Chondrocyte (in vitro differentiated cells): ENCODE results near the gene SLC49A3. TPM values are rescaled to one million over a fixed set of nuclear protein-coding genes. Genes with fewer than 3 reads are reported as not detected.

Source experiments
- DNase-seq: peaks from one replicate; pipeline ENCODE4 v3.0.0; 2021; ENCODE audit warnings: mixed read lengths, low spot score
- H3K27ac Mint-ChIP-seq: one replicate; pipeline ENCODE4 v1.8.0; 2021; ENCODE audit warnings: mild to moderate bottlenecking, moderate library complexity, mixed read lengths; ENCODE audit not compliant: unreplicated experiment
- H3K27me3 Mint-ChIP-seq: 2 replicates; pipeline ENCODE4 v1.8.0; 2021; ENCODE audit warnings: low read depth, mixed read lengths
- H3K36me3 Mint-ChIP-seq: 2 replicates; pipeline ENCODE4 v1.8.0; 2021; ENCODE audit warnings: low read depth, mixed read lengths
- H3K4me1 Mint-ChIP-seq: 2 replicates; pipeline ENCODE4 v1.8.0; 2021; ENCODE audit warnings: low read depth, mild to moderate bottlenecking, mixed read lengths
- H3K4me3 Mint-ChIP-seq: one replicate; pipeline ENCODE4 v1.8.0; 2021; ENCODE audit warnings: mild to moderate bottlenecking, moderate library complexity, mixed read lengths; ENCODE audit not compliant: unreplicated experiment
- H3K9me3 Mint-ChIP-seq: 2 replicates; pipeline ENCODE4 v1.8.0; 2021; ENCODE audit warnings: low read depth, mixed read lengths
- CTCF ChIP-seq: fragments of 200-600 bp; sonication (generic); IDR thresholded peaks from 2 replicates; pipeline ENCODE4 v1.5.0; 2021; ENCODE audit warnings: antibody characterized with exemption, mild to moderate bottlenecking, moderate library complexity
- total RNA-seq: library from RNA; stranded (reverse); gene quantifications from 3 replicates; pipeline ENCODE4 v1.2.1, GENCODE V29; 2021

The SLC49A3 gene
- total RNA-seq, 1 donor from 2014 or later, result 1.3 TPM

- peaks cover 9% of the 10 kb centered on the region for H3K4me1 Mint-ChIP-seq
Measured at GRCh38 chr4:678331-679103, 10.4 kb downstream of the SLC49A3 start.

GRCh38 chr4:677431-678293 is 11.3 kb downstream of the SLC49A3 start:
- TF ChIP-seq CTCF, result no peak
- Mint-ChIP-seq H3K27me3 (no peaks in the 10 kb centered on the region), H3K36me3 (peaks cover 6% of the 10 kb centered on the region), H3K27ac (peak overlapping the region; percentile 36), H3K4me3 (no peak overlapping the region), H3K4me1 (peaks cover 14% of the 10 kb centered on the region), H3K9me3 (no peaks in the 10 kb centered on the region)
- no peak for DNase-seq

More at GRCh38 chr4:678331-679103, 10.4 kb downstream of the SLC49A3 start:
- H3K9me3 Mint-ChIP-seq, result no peaks in the 10 kb centered on the region
- H3K4me3 Mint-ChIP-seq, result no peak overlapping the region
- no peak for TF ChIP-seq CTCF
- no peak overlapping the region for H3K27ac Mint-ChIP-seq
- no peaks in the 10 kb centered on the region for H3K27me3 Mint-ChIP-seq
- H3K36me3 Mint-ChIP-seq, result peaks cover under 1% of the 10 kb centered on the region
- DNase-seq, result no peak

- Mint-ChIP-seq H3K4me1 (peaks cover 14% of the 10 kb centered on the region), H3K36me3 (peaks cover 9% of the 10 kb centered on the region), H3K4me3 (no peak overlapping the region), H3K9me3 (no peaks in the 10 kb centered on the region), H3K27me3 (no peaks in the 10 kb centered on the region), H3K27ac (no peak overlapping the region)
- no peak for DNase-seq
- TF ChIP-seq CTCF, result no peak
Measured at GRCh38 chr4:676871-677235, 12.1 kb downstream of the SLC49A3 start.

- Mint-ChIP-seq H3K36me3 (peaks cover 9% of the 10 kb centered on the region), H3K27ac (peak overlapping the region; percentile 49), H3K4me3 (no peak overlapping the region), H3K9me3 (no peaks in the 10 kb centered on the region), H3K4me1 (peaks cover 14% of the 10 kb centered on the region), H3K27me3 (no peaks in the 10 kb centered on the region)
- no peak for DNase-seq
- TF ChIP-seq CTCF, result no peak
Measured at GRCh38 chr4:675980-676870, 12.7 kb downstream of the SLC49A3 start.
